Smooth muscle cell of bladder (primary cell): ENCODE data around the gene ZNF584. TPM values are rescaled to one million over a fixed set of nuclear protein-coding genes. Genes with fewer than 3 reads are reported as not detected.

Experiments used
- total RNA-seq: library from RNA; depleted of rRNA; stranded (reverse); fragments of >200 nt; gene quantifications from 2 replicates; pipeline ENCODE4 v1.2.3, GENCODE V29; 2014

ZNF584 gene
- 12.7 and 17.3 TPM in 2 replicates for total RNA-seq

GRCh38 chr19:58408152-58409009 lies at the start of gene ZNF584:
ZNF584 (plus strand) TSS chr19:58408649; CDS start chr19:58409148, 499 bp downstream.

GRCh38 chr19:58362272-58362994 lies 46.0 kb upstream of the ZNF584 start, which contains the start of gene ZNF497:
ZNF497 (minus strand) TSS chr19:58362751; CDS start chr19:58357635, 5,116 bp downstream.

GRCh38 chr19:58380662-58381459 lies 27.6 kb upstream of the ZNF584 start, which contains the start of gene ZNF837:
ZNF837 (minus strand) TSS chr19:58381030; CDS start chr19:58369332, 11,698 bp downstream.

GRCh38 chr19:58386576-58387337 lies 21.7 kb upstream of the ZNF584 start, which contains the start of gene RPS5:
RPS5 (plus strand) TSS chr19:58387269; CDS start chr19:58388138, 869 bp downstream.

GRCh38 chr19:58395220-58395978 lies 13.1 kb upstream of the ZNF584 start, which contains the start of gene RNF225:
RNF225 (plus strand) TSS chr19:58395656; CDS start chr19:58396090, 434 bp downstream.

GRCh38 chr19:58439576-58440554 lies 31.4 kb downstream of the ZNF584 start, which contains the start of gene ZNF132:
ZNF132 (minus strand) TSS chr19:58440153; CDS start chr19:58439821, 332 bp downstream.

GRCh38 chr19:58451358-58452101 lies 43.1 kb downstream of the ZNF584 start, which contains the start of gene ZNF324B:
ZNF324B (plus strand) TSS chr19:58451622; CDS start chr19:58453702, 2,080 bp downstream.

GRCh38 chr19:58466760-58467589 lies 58.5 kb downstream of the ZNF584 start, which contains the start of gene ZNF324:
ZNF324 (plus strand) TSS chr19:58467080; CDS start chr19:58469186, 2,106 bp downstream.

Other genes with a start within 250 kb of the ZNF584 start
- 10.9 and 12.7 TPM in 2 replicates for gene ZNF274, start 225.6 kb upstream of the ZNF584 start, total RNA-seq
- gene ZNF544, start 179.7 kb upstream of the ZNF584 start, total RNA-seq = 33.8 and 34.1 TPM in 2 replicates
- gene ZNF8, start 129.7 kb upstream of the ZNF584 start, total RNA-seq = 3.0 and 3.1 TPM in 2 replicates
- 20.2 and 24.7 TPM in 2 replicates for gene ERVK3-1, start 103.3 kb upstream of the ZNF584 start, total RNA-seq
- gene ZSCAN22, start 81.7 kb upstream of the ZNF584 start, total RNA-seq = 1.4 and 2.1 TPM in 2 replicates
- 8.7 and 12.5 TPM in 2 replicates for gene A1BG, start 55.2 kb upstream of the ZNF584 start, total RNA-seq
- gene ZNF497, start 45.9 kb upstream of the ZNF584 start, total RNA-seq = 0.57 and 0.83 TPM in 2 replicates
- gene ZNF837, start 27.6 kb upstream of the ZNF584 start, total RNA-seq = 1.4 and 1.5 TPM in 2 replicates
- 3,351 and 3,927 TPM in 2 replicates for gene RPS5, start 21.4 kb upstream of the ZNF584 start, total RNA-seq
- not detected in 2 replicates for gene RNF225, start 13.0 kb upstream of the ZNF584 start, total RNA-seq
- 7.4 and 9.7 TPM in 2 replicates for gene ZNF132, start 31.5 kb downstream of the ZNF584 start, total RNA-seq
- gene ZNF324B, start 43.0 kb downstream of the ZNF584 start, total RNA-seq = 8.0 and 9.2 TPM in 2 replicates
- gene ZNF324, start 58.4 kb downstream of the ZNF584 start, total RNA-seq = 8.2 and 10.4 TPM in 2 replicates
- gene ZNF446, start 67.7 kb downstream of the ZNF584 start, total RNA-seq = 6.9 and 8.1 TPM in 2 replicates
- 8.3 and 12.4 TPM in 2 replicates for gene SLC27A5, start 103.3 kb downstream of the ZNF584 start, total RNA-seq
- gene ZBTB45, start 111.2 kb downstream of the ZNF584 start, total RNA-seq = 4.1 and 6.2 TPM in 2 replicates
- 313 and 363 TPM in 2 replicates for gene TRIM28, start 135.4 kb downstream of the ZNF584 start, total RNA-seq
- 179 and 219 TPM in 2 replicates for gene CHMP2A, start 146.5 kb downstream of the ZNF584 start, total RNA-seq
- gene UBE2M, start 150.0 kb downstream of the ZNF584 start, total RNA-seq = 87.9 and 92.6 TPM in 2 replicates
- gene MZF1, start 164.7 kb downstream of the ZNF584 start, total RNA-seq = 10.7 and 14.2 TPM in 2 replicates